HG03108 (cell line): ENCODE data around the gene C1QTNF1.

ENCODE experiments used
- ATAC-seq: cut with Tn5 transposase; IDR thresholded peaks from one replicate; pipeline ENCODE4 v1.9.1; 2021; ENCODE audit warnings: moderate library complexity; ENCODE audit not compliant: unreplicated experiment

The C1QTNF1 gene

GRCh38 chr17:78992542-78993212, 31.3 kb upstream of the C1QTNF1 start:
- ATAC-seq: no peak

GRCh38 chr17:78993241-78993956, 30.6 kb upstream of the C1QTNF1 start:
- no peak for ATAC-seq

GRCh38 chr17:78993981-78994671, 29.8 kb upstream of the C1QTNF1 start:
- no peak for ATAC-seq

GRCh38 chr17:78995022-78995760, 28.8 kb upstream of the C1QTNF1 start:
- no peak for ATAC-seq

GRCh38 chr17:78995761-78996451, 28.1 kb upstream of the C1QTNF1 start:
- ATAC-seq: no peak

GRCh38 chr17:78996781-78997201, 27.2 kb upstream of the C1QTNF1 start:
- no peak for ATAC-seq

GRCh38 chr17:78997231-78997741, 26.7 kb upstream of the C1QTNF1 start:
- ATAC-seq: no peak

GRCh38 chr17:78997881-78998280, 26.1 kb upstream of the C1QTNF1 start:
- no peak for ATAC-seq

- no peak for ATAC-seq
These were observed 25.5 kb upstream of the C1QTNF1 start for GRCh38 chr17:78998311-78999055.

GRCh38 chr17:78999056-78999768, 24.8 kb upstream of the C1QTNF1 start:
- ATAC-seq: no peak

- ATAC-seq: no peak
These were observed 24.0 kb upstream of the C1QTNF1 start for GRCh38 chr17:78999947-79000395.

GRCh38 chr17:79000396-79001189, 23.4 kb upstream of the C1QTNF1 start:
- no peak for ATAC-seq

- no peak for ATAC-seq
These were observed 22.6 kb upstream of the C1QTNF1 start for GRCh38 chr17:79001190-79002020.

- no peak for ATAC-seq
These were observed 21.7 kb upstream of the C1QTNF1 start for GRCh38 chr17:79002291-79002690.

GRCh38 chr17:79002796-79003593, 21.0 kb upstream of the C1QTNF1 start:
- no peak for ATAC-seq

- ATAC-seq: no peak
These were observed 20.1 kb upstream of the C1QTNF1 start for GRCh38 chr17:79003661-79004411.
